DMS153 (cell line): ENCODE data around the gene EFTUD2.
"Not testable (repeated sequence)": the region's sequence is repeated elsewhere in the genome, so short reads cannot be mapped to it uniquely, and the experiment has no call there.

ENCODE experiments used
- DNase-seq: peaks from one replicate; lab custom pipeline; 2025; lab: John Stamatoyannopoulos, UW

The EFTUD2 gene

GRCh38 chr17:44899074-44899782 is at the start of gene EFTUD2:
Gene EFTUD2 (minus strand): TSS chr17:44899445. CDS start chr17:44894521, 4,924 bp downstream.
- peak; percentile 74 for DNase-seq

GRCh38 chr17:44948315-44948795 is 49.1 kb upstream of the EFTUD2 start:
- no peak for DNase-seq

GRCh38 chr17:44947461-44948314 is 48.4 kb upstream of the EFTUD2 start, which contains the start of gene KIF18B:
Gene KIF18B (minus strand): TSS chr17:44947773. CDS start chr17:44936344, 11,429 bp downstream.
- DNase-seq = peak; percentile 93

GRCh38 chr17:44945652-44946051 is 46.4 kb upstream of the EFTUD2 start:
- DNase-seq = not testable (repeated sequence)

GRCh38 chr17:44942456-44942855 is 43.2 kb upstream of the EFTUD2 start:
- DNase-seq = no peak

- no peak for DNase-seq
Observed at GRCh38 chr17:44941712-44942331, 42.6 kb upstream of the EFTUD2 start.

GRCh38 chr17:44940768-44941167 is 41.5 kb upstream of the EFTUD2 start:
- DNase-seq = no peak

GRCh38 chr17:44940317-44940716 is 41.1 kb upstream of the EFTUD2 start:
- no peak for DNase-seq

- DNase-seq = no peak
Observed at GRCh38 chr17:44935116-44935515, 35.9 kb upstream of the EFTUD2 start.

- DNase-seq = no peak
Observed at GRCh38 chr17:44934745-44935105, 35.5 kb upstream of the EFTUD2 start.

GRCh38 chr17:44933824-44934744 is 34.8 kb upstream of the EFTUD2 start:
- no peak for DNase-seq

GRCh38 chr17:44932787-44933097 is 33.5 kb upstream of the EFTUD2 start:
- no peak for DNase-seq

GRCh38 chr17:44932096-44932786 is 33.0 kb upstream of the EFTUD2 start:
- no peak for DNase-seq

- no peak for DNase-seq
Observed at GRCh38 chr17:44931376-44931775, 32.1 kb upstream of the EFTUD2 start.

GRCh38 chr17:44930667-44931066 is 31.4 kb upstream of the EFTUD2 start:
- no peak for DNase-seq

GRCh38 chr17:44928950-44929720 is 29.9 kb upstream of the EFTUD2 start:
- no peak for DNase-seq

GRCh38 chr17:44928136-44928535 is 28.9 kb upstream of the EFTUD2 start:
- no peak for DNase-seq

GRCh38 chr17:44927696-44928095 is 28.5 kb upstream of the EFTUD2 start:
- DNase-seq = no peak

- DNase-seq = no peak
Observed at GRCh38 chr17:44926821-44927525, 27.7 kb upstream of the EFTUD2 start.
